A549 treated with CpdA at 1 μM for 4 hours (cell line): ENCODE data around the gene KLHL11. TPM values are rescaled to one million over a fixed set of nuclear protein-coding genes. Genes with fewer than 3 reads are reported as not detected.

Source experiments
- total RNA-seq: library from RNA; stranded (reverse); fragments of 200-300 nt; extraction: Qiagen RNA extraction; gene quantifications from 5 replicates; pipeline ENCODE4 v1.2.3, GENCODE V29; 2022; ENCODE audit warnings: low read depth

KLHL11 gene
- total RNA-seq, result 2.2 to 4.6 TPM (median 2.8 TPM) in 5 replicates

GRCh38 chr17:41864836-41865595, at the start of gene KLHL11:
TSS of gene KLHL11 (minus strand) at chr17:41865423. CDS start at chr17:41865370, 53 bp downstream.

GRCh38 chr17:41837761-41838538, 27.3 kb downstream of the KLHL11 start, which contains the start of gene KLHL10:
TSS of gene KLHL10 (plus strand) at chr17:41837825. CDS start at chr17:41837933, 108 bp downstream.

GRCh38 chr17:41835800-41836549, 29.2 kb downstream of the KLHL11 start, which contains the start of gene NT5C3B:
TSS of gene NT5C3B (minus strand) at chr17:41836232. CDS start at chr17:41836193, 39 bp downstream.

GRCh38 chr17:41812381-41813151, 52.7 kb downstream of the KLHL11 start, which contains the start of gene FKBP10:
TSS of gene FKBP10 (plus strand) at chr17:41813004. CDS start at chr17:41813035, 31 bp downstream.

GRCh38 chr17:41811549-41812380, 53.5 kb downstream of the KLHL11 start, which contains the start of gene P3H4:
TSS of gene P3H4 (minus strand) at chr17:41811949. CDS start at chr17:41811915, 34 bp downstream.

Other genes with a start within 250 kb of the KLHL11 start
- 0.77 to 1.2 TPM (median 1.1 TPM) in 5 replicates for gene KRT17, start 240.8 kb downstream of the KLHL11 start, total RNA-seq
- gene EIF1, start 176.5 kb downstream of the KLHL11 start, total RNA-seq, result 1,218 to 1,665 TPM (median 1,423 TPM) in 5 replicates
- 0.14 TPM in 1 of 5 replicates, not detected in the others for gene GAST, start 153.1 kb downstream of the KLHL11 start, total RNA-seq
- gene HAP1, start 130.8 kb downstream of the KLHL11 start, total RNA-seq, result 1.2 to 1.9 TPM (median 1.7 TPM) in 5 replicates
- gene JUP, start 78.7 kb downstream of the KLHL11 start, total RNA-seq, result 84.4 to 128 TPM (median 119 TPM) in 5 replicates
- gene P3H4, start 53.5 kb downstream of the KLHL11 start, total RNA-seq, result 28.2 to 40.1 TPM (median 37.2 TPM) in 5 replicates
- gene FKBP10, start 52.4 kb downstream of the KLHL11 start, total RNA-seq, result 94.4 to 120 TPM (median 107 TPM) in 5 replicates
- gene NT5C3B, start 29.2 kb downstream of the KLHL11 start, total RNA-seq, result 100 to 115 TPM (median 113 TPM) in 5 replicates
- gene KLHL10, start 27.6 kb downstream of the KLHL11 start, total RNA-seq, result 0.03 TPM in 1 of 5 replicates, not detected in the others
- 261 to 324 TPM (median 311 TPM) in 5 replicates for gene ACLY, start 53.5 kb upstream of the KLHL11 start, total RNA-seq
- 1.1 to 2.4 TPM (median 1.7 TPM) in 5 replicates for gene ODAD4, start 65.2 kb upstream of the KLHL11 start, total RNA-seq
- 57.9 to 75.9 TPM (median 71.3 TPM) in 5 replicates for gene CNP, start 101.4 kb upstream of the KLHL11 start, total RNA-seq
- gene DNAJC7, start 152.0 kb upstream of the KLHL11 start, total RNA-seq, result 123 to 137 TPM (median 126 TPM) in 5 replicates
- 45.2 to 51.0 TPM (median 46.7 TPM) in 5 replicates for gene NKIRAS2, start 154.7 kb upstream of the KLHL11 start, total RNA-seq
- 0.40 to 0.81 TPM (median 0.62 TPM) in 5 replicates for gene C17orf113, start 185.2 kb upstream of the KLHL11 start, total RNA-seq
- gene ZNF385C, start 233.1 kb upstream of the KLHL11 start, total RNA-seq, result 0.13 to 0.27 TPM (median 0.19 TPM) in 4 of 5 replicates, not detected in the other
- 0.12 to 0.50 TPM (median 0.44 TPM) in 5 replicates for gene DHX58, start 247.3 kb upstream of the KLHL11 start, total RNA-seq